Stimulated activated CD8-positive, alpha-beta memory T cell treated with anti-CD3 and anti-CD28 coated beads, Interleukin-15, amount 100 ng/mL, for 1 hour (primary cell): Measurements from ENCODE around the gene RPTOR.
"Not testable (repeated sequence)": the region's sequence is repeated elsewhere in the genome, so short reads cannot be mapped to it uniquely, and the experiment has no call there.

ENCODE experiments used
- DNase-seq: peaks from one replicate; pipeline ENCODE4 v3.0.0-alpha.2; 2020; ENCODE audit warnings: low read depth

Gene RPTOR

GRCh38 chr17:80785477-80786178 lies 241.0 kb downstream of the RPTOR start:
- DNase-seq = no peak

GRCh38 chr17:80786470-80786869 lies 241.8 kb downstream of the RPTOR start:
- no peak for DNase-seq

GRCh38 chr17:80786887-80787286 lies 242.2 kb downstream of the RPTOR start:
- no peak for DNase-seq

- no peak for DNase-seq
Observed at GRCh38 chr17:80787881-80788280, 243.2 kb downstream of the RPTOR start.

- no peak for DNase-seq
Observed at GRCh38 chr17:80789356-80789902, 244.8 kb downstream of the RPTOR start.

- no peak for DNase-seq
Observed at GRCh38 chr17:80790021-80790765, 245.6 kb downstream of the RPTOR start.

GRCh38 chr17:80790981-80791742 lies 246.5 kb downstream of the RPTOR start:
- DNase-seq = no peak

GRCh38 chr17:80791758-80792284 lies 247.2 kb downstream of the RPTOR start:
- no peak for DNase-seq

GRCh38 chr17:80792373-80792781 lies 247.7 kb downstream of the RPTOR start:
- no peak for DNase-seq

GRCh38 chr17:80793421-80793820 lies 248.8 kb downstream of the RPTOR start:
- DNase-seq = no peak

GRCh38 chr17:80793851-80794267 lies 249.2 kb downstream of the RPTOR start:
- no peak for DNase-seq

- DNase-seq = no peak
Observed at GRCh38 chr17:80794281-80795089, 249.8 kb downstream of the RPTOR start.

- no peak for DNase-seq
Observed at GRCh38 chr17:80795090-80795580, 250.5 kb downstream of the RPTOR start.

GRCh38 chr17:80795754-80796153 lies 251.1 kb downstream of the RPTOR start:
- DNase-seq = no peak

GRCh38 chr17:80796430-80796861 lies 251.8 kb downstream of the RPTOR start:
- DNase-seq = no peak

- DNase-seq = not testable (repeated sequence)
Observed at GRCh38 chr17:80797222-80797621, 252.6 kb downstream of the RPTOR start.

GRCh38 chr17:80797741-80798594 lies 253.3 kb downstream of the RPTOR start:
- DNase-seq = no peak

GRCh38 chr17:80798595-80799537 lies 254.2 kb downstream of the RPTOR start:
- DNase-seq = no peak
